WTC11 (cell line): ENCODE data around the gene PADI6. TPM values are rescaled to one million over a fixed set of nuclear protein-coding genes. Genes with fewer than 3 reads are reported as not detected.

Experiments
- ATAC-seq: fragments of 200-7000 bp; cut with Tn5 transposase; 2 replicates; pipeline ENCODE4 v1.10.0; 2021; ENCODE audit warnings: mild to moderate bottlenecking, moderate library complexity
- CTCF ChIA-PET: fragments of 300-600 bp; sonication (Branson Sonifier 250); formaldehyde crosslinking; loops from one replicate; lab custom pipeline; 2021; ENCODE audit warnings: antibody characterized with exemption; lab: Charles Lee
- POLR2A ChIA-PET: fragments of 350-600 bp; sonication (Branson Sonifier 250); formaldehyde crosslinking; loops from one replicate; lab custom pipeline; 2021; ENCODE audit warnings: antibody characterized with exemption; lab: Charles Lee
- DNase-seq: peaks from one replicate; pipeline ENCODE4 v3.0.0; 2021; ENCODE audit warnings: low spot score
- H3K27ac Mint-ChIP-seq: 2 replicates; pipeline ENCODE4 v1.8.0; 2021; ENCODE audit warnings: mixed read lengths
- H3K27me3 Mint-ChIP-seq: 2 replicates; pipeline ENCODE4 v1.8.0; 2021; ENCODE audit warnings: low read depth, mild to moderate bottlenecking, moderate library complexity, mixed read lengths
- H3K36me3 Mint-ChIP-seq: 2 replicates; pipeline ENCODE4 v1.8.0; 2021; ENCODE audit warnings: mixed read lengths
- H3K4me1 Mint-ChIP-seq: 2 replicates; pipeline ENCODE4 v1.8.0; 2022; ENCODE audit warnings: mixed read lengths
- H3K4me3 Mint-ChIP-seq: 2 replicates; pipeline ENCODE4 v1.8.0; 2021; ENCODE audit warnings: mild to moderate bottlenecking, moderate library complexity, mixed read lengths
- H3K9me3 Mint-ChIP-seq: 2 replicates; pipeline ENCODE4 v1.8.0; 2021; ENCODE audit warnings: mixed read lengths
- ELF4 ChIP-seq: sonication (generic); formaldehyde crosslinking; IDR thresholded peaks from 2 replicates; pipeline ENCODE4 v1.8.1; 2022; ENCODE audit warnings: low read depth, mild to moderate bottlenecking, moderate library complexity, missing genetic modification reagents
- FOXJ3 ChIP-seq: sonication (generic); formaldehyde crosslinking; IDR thresholded peaks from 2 replicates; pipeline ENCODE4 v1.9.0; 2021; ENCODE audit warnings: missing genetic modification reagents, mild to moderate bottlenecking, borderline replicate concordance
- GTF2I ChIP-seq: fragments of 250-450 bp; sonication (Bioruptor Pico); conservative IDR thresholded peaks from 2 replicates; pipeline ENCODE4 v1.4.0; 2021; ENCODE audit warnings: mild to moderate bottlenecking
- KAT7 ChIP-seq: sonication (generic); formaldehyde crosslinking; IDR thresholded peaks from 2 replicates; pipeline ENCODE4 v1.8.1; 2023; ENCODE audit warnings: missing genetic modification reagents, mild to moderate bottlenecking, borderline replicate concordance
- MXD4 ChIP-seq: fragments of 250-450 bp; sonication (Bioruptor Pico); IDR thresholded peaks from 2 replicates; pipeline ENCODE4 v1.8.0; 2021; ENCODE audit warnings: mild to moderate bottlenecking, moderate library complexity, borderline replicate concordance
- NFATC4 ChIP-seq: fragments of 250-450 bp; sonication (Bioruptor Pico); IDR thresholded peaks from 2 replicates; pipeline ENCODE4 v1.9.0; 2021; ENCODE audit warnings: mild to moderate bottlenecking
- OVOL2 ChIP-seq: fragments of 250-450 bp; sonication (Bioruptor Pico); IDR thresholded peaks from 2 replicates; pipeline ENCODE4 v1.9.0; 2021; ENCODE audit warnings: mild to moderate bottlenecking, borderline replicate concordance
- PRRX2 ChIP-seq: fragments of 250-450 bp; sonication (Bioruptor Pico); IDR thresholded peaks from 2 replicates; pipeline ENCODE4 v1.8.0; 2021; ENCODE audit warnings: mild to moderate bottlenecking
- SMAD3 ChIP-seq: sonication (generic); formaldehyde crosslinking; IDR thresholded peaks from 2 replicates; pipeline ENCODE4 v1.8.0; 2022; ENCODE audit warnings: missing genetic modification reagents, mild to moderate bottlenecking, borderline replicate concordance
- ZNF138 ChIP-seq: sonication (generic); formaldehyde crosslinking; conservative IDR thresholded peaks from 2 replicates; pipeline ENCODE4 v1.8.1; 2022; ENCODE audit warnings: mild to moderate bottlenecking, moderate library complexity, missing genetic modification reagents
- ZNF232 ChIP-seq: sonication (generic); formaldehyde crosslinking; IDR thresholded peaks from 2 replicates; pipeline ENCODE4 v1.8.0; 2022; ENCODE audit warnings: mild to moderate bottlenecking, missing genetic modification reagents
- ZNF423 ChIP-seq: fragments of 250-450 bp; sonication (Bioruptor Pico); IDR thresholded peaks from 2 replicates; pipeline ENCODE4 v2.1.2; 2022; ENCODE audit warnings: mild to moderate bottlenecking, moderate library complexity
- total RNA-seq: library from RNA; stranded (reverse); gene quantifications from 3 replicates; pipeline ENCODE4 v1.2.3, GENCODE V29; 2021
- TF ChIP-seq, protein P1 (sequence below): sonication (generic); formaldehyde crosslinking; IDR thresholded peaks from 2 replicates; pipeline ENCODE4 v1.8.0; 2023; ENCODE audit warnings: mild to moderate bottlenecking, missing genetic modification reagents
- TF ChIP-seq, protein P2 (sequence below): sonication (generic); formaldehyde crosslinking; IDR thresholded peaks from 2 replicates; pipeline ENCODE4 v1.8.1; 2023; ENCODE audit warnings: mild to moderate bottlenecking, missing genetic modification reagents
- TF ChIP-seq, protein P3 (sequence below): sonication (generic); formaldehyde crosslinking; IDR thresholded peaks from 2 replicates; pipeline ENCODE4 v1.8.1; 2023; ENCODE audit warnings: mild to moderate bottlenecking, moderate library complexity, missing genetic modification reagents
- TF ChIP-seq, protein P4 (sequence below): sonication (generic); formaldehyde crosslinking; IDR thresholded peaks from 2 replicates; pipeline ENCODE4 v1.8.0; 2022; ENCODE audit warnings: mild to moderate bottlenecking, missing genetic modification reagents
- TF ChIP-seq, protein P5 (sequence below): sonication (generic); formaldehyde crosslinking; IDR thresholded peaks from 2 replicates; pipeline ENCODE4 v1.8.0; 2022; ENCODE audit warnings: mild to moderate bottlenecking, missing genetic modification reagents
- TF ChIP-seq, protein P6 (sequence below): sonication (generic); formaldehyde crosslinking; IDR thresholded peaks from 2 replicates; pipeline ENCODE4 v1.8.1; 2023; ENCODE audit warnings: mild to moderate bottlenecking, missing genetic modification reagents, moderate library complexity
- TF ChIP-seq, protein P7 (sequence below): fragments of 250-450 bp; sonication (Bioruptor Pico); IDR thresholded peaks from 2 replicates; pipeline ENCODE4 v1.8.0; 2021; ENCODE audit warnings: mild to moderate bottlenecking

The PADI6 gene
- total RNA-seq, 1 experiment from 2014 or later, result not detected

DNA sequence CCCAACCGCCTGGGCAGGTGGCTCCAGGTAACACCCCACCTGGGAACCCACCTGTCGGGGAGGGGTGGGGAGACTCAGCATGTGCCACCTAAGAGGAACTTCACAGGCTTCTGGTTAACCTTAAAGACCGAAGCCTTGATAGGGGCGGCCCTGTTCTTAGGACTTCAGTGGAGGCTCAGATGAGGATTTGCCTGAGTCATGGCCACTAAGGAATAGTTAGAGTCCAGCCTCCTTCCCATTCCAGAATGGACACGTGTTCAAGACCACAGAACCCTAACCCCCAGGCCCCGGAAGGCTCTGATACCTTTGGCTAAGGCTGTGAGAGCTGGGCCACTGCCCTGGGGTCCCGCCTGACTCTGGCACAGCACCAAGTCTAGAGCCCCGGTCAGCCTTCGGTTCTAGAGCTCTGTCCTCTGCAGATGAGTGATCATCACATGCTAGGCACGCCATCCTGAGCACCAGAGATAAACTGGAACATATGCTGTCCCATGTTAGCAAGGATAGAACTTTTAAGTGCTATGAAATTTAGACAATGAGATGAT is 20.3 kb downstream of the PADI6 start (continued):
- TF ChIP-seq, protein P1, sequence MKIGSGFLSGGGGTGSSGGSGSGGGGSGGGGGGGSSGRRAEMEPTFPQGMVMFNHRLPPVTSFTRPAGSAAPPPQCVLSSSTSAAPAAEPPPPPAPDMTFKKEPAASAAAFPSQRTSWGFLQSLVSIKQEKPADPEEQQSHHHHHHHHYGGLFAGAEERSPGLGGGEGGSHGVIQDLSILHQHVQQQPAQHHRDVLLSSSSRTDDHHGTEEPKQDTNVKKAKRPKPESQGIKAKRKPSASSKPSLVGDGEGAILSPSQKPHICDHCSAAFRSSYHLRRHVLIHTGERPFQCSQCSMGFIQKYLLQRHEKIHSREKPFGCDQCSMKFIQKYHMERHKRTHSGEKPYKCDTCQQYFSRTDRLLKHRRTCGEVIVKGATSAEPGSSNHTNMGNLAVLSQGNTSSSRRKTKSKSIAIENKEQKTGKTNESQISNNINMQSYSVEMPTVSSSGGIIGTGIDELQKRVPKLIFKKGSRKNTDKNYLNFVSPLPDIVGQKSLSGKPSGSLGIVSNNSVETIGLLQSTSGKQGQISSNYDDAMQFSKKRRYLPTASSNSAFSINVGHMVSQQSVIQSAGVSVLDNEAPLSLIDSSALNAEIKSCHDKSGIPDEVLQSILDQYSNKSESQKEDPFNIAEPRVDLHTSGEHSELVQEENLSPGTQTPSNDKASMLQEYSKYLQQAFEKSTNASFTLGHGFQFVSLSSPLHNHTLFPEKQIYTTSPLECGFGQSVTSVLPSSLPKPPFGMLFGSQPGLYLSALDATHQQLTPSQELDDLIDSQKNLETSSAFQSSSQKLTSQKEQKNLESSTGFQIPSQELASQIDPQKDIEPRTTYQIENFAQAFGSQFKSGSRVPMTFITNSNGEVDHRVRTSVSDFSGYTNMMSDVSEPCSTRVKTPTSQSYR (CRISPR knock-in tag), result no peak
- TF ChIP-seq, protein P2, sequence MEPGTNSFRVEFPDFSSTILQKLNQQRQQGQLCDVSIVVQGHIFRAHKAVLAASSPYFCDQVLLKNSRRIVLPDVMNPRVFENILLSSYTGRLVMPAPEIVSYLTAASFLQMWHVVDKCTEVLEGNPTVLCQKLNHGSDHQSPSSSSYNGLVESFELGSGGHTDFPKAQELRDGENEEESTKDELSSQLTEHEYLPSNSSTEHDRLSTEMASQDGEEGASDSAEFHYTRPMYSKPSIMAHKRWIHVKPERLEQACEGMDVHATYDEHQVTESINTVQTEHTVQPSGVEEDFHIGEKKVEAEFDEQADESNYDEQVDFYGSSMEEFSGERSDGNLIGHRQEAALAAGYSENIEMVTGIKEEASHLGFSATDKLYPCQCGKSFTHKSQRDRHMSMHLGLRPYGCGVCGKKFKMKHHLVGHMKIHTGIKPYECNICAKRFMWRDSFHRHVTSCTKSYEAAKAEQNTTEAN (CRISPR knock-in tag), result no peak
- TF ChIP-seq OVOL2 (CRISPR knock-in tag) (no peak), SMAD3 (no peak), PRRX2 (CRISPR knock-in tag) (no peak), ZNF138 (no peak), FOXJ3 (no peak)
- TF ChIP-seq, protein P3, sequence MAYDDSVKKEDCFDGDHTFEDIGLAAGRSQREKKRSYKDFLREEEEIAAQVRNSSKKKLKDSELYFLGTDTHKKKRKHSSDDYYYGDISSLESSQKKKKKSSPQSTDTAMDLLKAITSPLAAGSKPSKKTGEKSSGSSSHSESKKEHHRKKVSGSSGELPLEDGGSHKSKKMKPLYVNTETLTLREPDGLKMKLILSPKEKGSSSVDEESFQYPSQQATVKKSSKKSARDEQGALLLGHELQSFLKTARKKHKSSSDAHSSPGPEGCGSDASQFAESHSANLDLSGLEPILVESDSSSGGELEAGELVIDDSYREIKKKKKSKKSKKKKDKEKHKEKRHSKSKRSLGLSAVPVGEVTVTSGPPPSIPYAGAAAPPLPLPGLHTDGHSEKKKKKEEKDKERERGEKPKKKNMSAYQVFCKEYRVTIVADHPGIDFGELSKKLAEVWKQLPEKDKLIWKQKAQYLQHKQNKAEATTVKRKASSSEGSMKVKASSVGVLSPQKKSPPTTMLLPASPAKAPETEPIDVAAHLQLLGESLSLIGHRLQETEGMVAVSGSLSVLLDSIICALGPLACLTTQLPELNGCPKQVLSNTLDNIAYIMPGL (CRISPR knock-in tag), result no peak
- TF ChIP-seq, protein P4, sequence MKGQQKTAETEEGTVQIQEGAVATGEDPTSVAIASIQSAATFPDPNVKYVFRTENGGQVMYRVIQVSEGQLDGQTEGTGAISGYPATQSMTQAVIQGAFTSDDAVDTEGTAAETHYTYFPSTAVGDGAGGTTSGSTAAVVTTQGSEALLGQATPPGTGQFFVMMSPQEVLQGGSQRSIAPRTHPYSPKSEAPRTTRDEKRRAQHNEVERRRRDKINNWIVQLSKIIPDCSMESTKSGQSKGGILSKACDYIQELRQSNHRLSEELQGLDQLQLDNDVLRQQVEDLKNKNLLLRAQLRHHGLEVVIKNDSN (CRISPR knock-in tag), result no peak
- TF ChIP-seq, all 79 proteins: peak for 0

DNA sequence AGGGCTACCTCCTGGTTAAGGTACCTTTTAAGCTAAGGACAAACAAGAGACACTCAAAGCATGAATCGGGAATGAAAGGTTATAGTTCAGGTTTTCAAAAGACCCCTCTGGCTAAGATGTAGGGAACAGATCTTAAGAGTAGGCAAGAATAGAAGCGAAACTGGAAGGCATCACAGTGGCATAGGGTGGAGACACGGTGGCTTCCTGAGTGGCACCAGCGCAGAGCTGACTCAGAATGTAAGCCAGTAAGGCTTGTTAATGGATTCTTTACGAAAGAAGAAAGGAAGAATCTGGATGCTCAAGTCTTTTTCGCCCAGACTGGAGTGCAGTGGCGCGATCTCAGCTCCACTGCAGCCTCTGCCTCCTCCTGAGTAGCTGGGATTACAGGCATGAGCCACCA is 21.2 kb downstream of the PADI6 start:
- no peaks in the 10 kb centered on the region for H3K4me1 Mint-ChIP-seq
- no peaks in the 10 kb centered on the region for H3K36me3 Mint-ChIP-seq
- DNase-seq, result no peak
- no peak overlapping the region for H3K27ac Mint-ChIP-seq
- H3K4me3 Mint-ChIP-seq, result no peak overlapping the region
- ChIA-PET CTCF (no interaction called here), POLR2A (interaction anchor here (0.5 kb wide), 1 partner anchor 42 kb away, joined by 3 read pairs; no protein-coding TSS in a partner anchor)
- no peak for ATAC-seq
- TF ChIP-seq OVOL2 (CRISPR knock-in tag), result no peak
- H3K27me3 Mint-ChIP-seq, result no peaks in the 10 kb centered on the region
- no peaks in the 10 kb centered on the region for H3K9me3 Mint-ChIP-seq

DNA sequence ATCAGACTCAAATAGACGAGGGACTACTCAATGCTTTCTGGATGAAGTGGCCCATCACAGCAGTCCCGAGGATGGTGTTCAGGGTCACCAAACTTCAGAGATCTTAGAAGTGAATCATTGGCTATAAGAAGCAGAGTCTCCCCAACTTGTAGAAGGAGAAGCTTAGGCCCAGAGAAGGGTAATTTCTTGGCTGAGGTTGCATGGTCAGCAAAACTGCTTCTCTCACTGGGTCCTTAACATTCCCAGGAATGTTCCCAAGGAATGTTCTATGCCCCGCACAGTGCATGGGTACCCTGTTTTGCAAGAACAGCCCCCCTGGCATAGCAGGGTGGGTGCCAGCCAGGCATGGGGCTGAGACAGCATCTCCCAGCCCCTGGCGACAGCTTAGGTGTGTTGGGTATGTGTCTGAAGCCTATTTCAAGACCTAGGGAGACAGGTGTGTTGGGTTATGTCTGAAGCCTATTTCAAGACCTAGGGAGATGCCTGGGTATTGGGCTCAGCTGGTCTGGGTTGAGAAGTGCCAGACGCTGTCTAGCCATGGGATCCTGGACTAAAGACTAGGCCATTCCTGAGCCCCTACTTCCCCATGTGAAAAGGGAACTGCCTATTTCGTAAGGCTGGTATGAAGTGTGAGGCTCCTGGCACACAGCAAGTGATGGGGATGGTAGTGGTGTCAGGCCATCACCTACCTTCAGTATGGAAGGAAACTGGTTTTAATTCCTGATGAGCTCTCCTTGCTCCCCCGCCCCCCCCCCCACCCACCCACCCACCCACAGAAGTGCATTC is 26.1 kb downstream of the PADI6 start:
- Mint-ChIP-seq H3K36me3 (no peaks in the 10 kb centered on the region), H3K27me3 (no peaks in the 10 kb centered on the region), H3K9me3 (no peaks in the 10 kb centered on the region), H3K27ac (no peak overlapping the region), H3K4me1 (peaks cover 10% of the 10 kb centered on the region), H3K4me3 (no peak overlapping the region)
- DNase-seq, result no peak
- ChIA-PET POLR2A (no interaction called here), CTCF (interaction anchor here (0.6 to 1.2 kb wide), 2 partner anchors 27 to 220 kb away, joined by 3 to 5 read pairs; no protein-coding TSS in a partner anchor)
- ATAC-seq, result no peak
- TF ChIP-seq KAT7 (CRISPR knock-in tag) (no peak), FOXJ3 (no peak), MXD4 (CRISPR knock-in tag) (no peak), ZNF232 (CRISPR knock-in tag) (no peak), ZNF423 (CRISPR knock-in tag) (no peak), ELF4 (CRISPR knock-in tag) (no peak), GTF2I (CRISPR knock-in tag) (no peak), SMAD3 (no peak), NFATC4 (CRISPR knock-in tag) (no peak)
- TF ChIP-seq, protein P5, sequence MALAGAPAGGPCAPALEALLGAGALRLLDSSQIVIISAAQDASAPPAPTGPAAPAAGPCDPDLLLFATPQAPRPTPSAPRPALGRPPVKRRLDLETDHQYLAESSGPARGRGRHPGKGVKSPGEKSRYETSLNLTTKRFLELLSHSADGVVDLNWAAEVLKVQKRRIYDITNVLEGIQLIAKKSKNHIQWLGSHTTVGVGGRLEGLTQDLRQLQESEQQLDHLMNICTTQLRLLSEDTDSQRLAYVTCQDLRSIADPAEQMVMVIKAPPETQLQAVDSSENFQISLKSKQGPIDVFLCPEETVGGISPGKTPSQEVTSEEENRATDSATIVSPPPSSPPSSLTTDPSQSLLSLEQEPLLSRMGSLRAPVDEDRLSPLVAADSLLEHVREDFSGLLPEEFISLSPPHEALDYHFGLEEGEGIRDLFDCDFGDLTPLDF (CRISPR knock-in tag), result no peak
- TF ChIP-seq, protein P3 (CRISPR knock-in tag), result no peak
- TF ChIP-seq, protein P6, sequence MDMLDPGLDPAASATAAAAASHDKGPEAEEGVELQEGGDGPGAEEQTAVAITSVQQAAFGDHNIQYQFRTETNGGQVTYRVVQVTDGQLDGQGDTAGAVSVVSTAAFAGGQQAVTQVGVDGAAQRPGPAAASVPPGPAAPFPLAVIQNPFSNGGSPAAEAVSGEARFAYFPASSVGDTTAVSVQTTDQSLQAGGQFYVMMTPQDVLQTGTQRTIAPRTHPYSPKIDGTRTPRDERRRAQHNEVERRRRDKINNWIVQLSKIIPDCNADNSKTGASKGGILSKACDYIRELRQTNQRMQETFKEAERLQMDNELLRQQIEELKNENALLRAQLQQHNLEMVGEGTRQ (CRISPR knock-in tag), result no peak
- TF ChIP-seq, protein P7, sequence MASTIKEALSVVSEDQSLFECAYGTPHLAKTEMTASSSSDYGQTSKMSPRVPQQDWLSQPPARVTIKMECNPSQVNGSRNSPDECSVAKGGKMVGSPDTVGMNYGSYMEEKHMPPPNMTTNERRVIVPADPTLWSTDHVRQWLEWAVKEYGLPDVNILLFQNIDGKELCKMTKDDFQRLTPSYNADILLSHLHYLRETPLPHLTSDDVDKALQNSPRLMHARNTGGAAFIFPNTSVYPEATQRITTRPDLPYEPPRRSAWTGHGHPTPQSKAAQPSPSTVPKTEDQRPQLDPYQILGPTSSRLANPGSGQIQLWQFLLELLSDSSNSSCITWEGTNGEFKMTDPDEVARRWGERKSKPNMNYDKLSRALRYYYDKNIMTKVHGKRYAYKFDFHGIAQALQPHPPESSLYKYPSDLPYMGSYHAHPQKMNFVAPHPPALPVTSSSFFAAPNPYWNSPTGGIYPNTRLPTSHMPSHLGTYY, result no peak
